ENCODE results near the gene GPR21.

Gene GPR21

GRCh38 chr9:123033864-123034601 is 566 bp downstream of the GPR21 start:
- DNase-seq (ENCODE audit: low read depth), result no peak

- no peak for DNase-seq (ENCODE audit: low read depth)
These were observed 1.5 kb downstream of the GPR21 start for GRCh38 chr9:123034881-123035510.

GRCh38 chr9:123035791-123036190 is 2.3 kb downstream of the GPR21 start:
- DNase-seq (ENCODE audit: low read depth), result no peak

GRCh38 chr9:123036893-123037545 is 3.6 kb downstream of the GPR21 start:
- DNase-seq (ENCODE audit: low read depth), result no peak

GRCh38 chr9:123039617-123040219 is 6.3 kb downstream of the GPR21 start:
- no peak for DNase-seq (ENCODE audit: low read depth)

GRCh38 chr9:123040801-123041200 is 7.3 kb downstream of the GPR21 start:
- no peak for DNase-seq (ENCODE audit: low read depth)

- DNase-seq (ENCODE audit: low read depth), result no peak
These were observed 8.0 kb downstream of the GPR21 start for GRCh38 chr9:123041489-123041888.

- no peak for DNase-seq (ENCODE audit: low read depth)
These were observed 9.8 kb downstream of the GPR21 start for GRCh38 chr9:123043081-123043939.

- no peak for DNase-seq (ENCODE audit: low read depth)
These were observed 11.1 kb downstream of the GPR21 start for GRCh38 chr9:123044586-123044985.

GRCh38 chr9:123046406-123047195 is 13.1 kb downstream of the GPR21 start:
- DNase-seq (ENCODE audit: low read depth), result no peak

GRCh38 chr9:123048748-123049147 is 15.3 kb downstream of the GPR21 start:
- DNase-seq (ENCODE audit: low read depth), result no peak

GRCh38 chr9:123049589-123050222 is 16.2 kb downstream of the GPR21 start:
- DNase-seq (ENCODE audit: low read depth), result no peak

- no peak for DNase-seq (ENCODE audit: low read depth)
These were observed 19.6 kb downstream of the GPR21 start for GRCh38 chr9:123053046-123053445.

GRCh38 chr9:123053711-123054110 is 20.2 kb downstream of the GPR21 start:
- no peak for DNase-seq (ENCODE audit: low read depth)

GRCh38 chr9:123058834-123059233 is 25.4 kb downstream of the GPR21 start:
- no peak for DNase-seq (ENCODE audit: low read depth)

GRCh38 chr9:123059472-123060220 is 26.2 kb downstream of the GPR21 start:
- no peak for DNase-seq (ENCODE audit: low read depth)

GRCh38 chr9:123061216-123061615 is 27.7 kb downstream of the GPR21 start:
- DNase-seq (ENCODE audit: low read depth), result no peak

- no peak for DNase-seq (ENCODE audit: low read depth)
These were observed 29.1 kb downstream of the GPR21 start for GRCh38 chr9:123062351-123063176.

- DNase-seq (ENCODE audit: low read depth), result no peak
These were observed 29.7 kb downstream of the GPR21 start for GRCh38 chr9:123063177-123063598.

Data from stimulated activated CD8-positive, alpha-beta memory T cell treated with anti-CD3 and anti-CD28 coated beads, Interleukin-15, amount 100 ng/mL, for 24 hours (primary cell).